Fibroblast of lung (primary cell): Measurements from ENCODE around the gene ISM2. TPM values are rescaled to one million over a fixed set of nuclear protein-coding genes. Genes with fewer than 3 reads are reported as not detected.

Experiments used
- DNase-seq, 2 donors: peaks; one replicate each; pipeline versions ENCODE4 v3.0.0 to v3.0.0-alpha.2; 2010; ENCODE audit warnings: low read depth in 2 of 2
- H2AFZ ChIP-seq: 2 replicates; pipeline ENCODE4 v1.5.1; 2012; ENCODE audit warnings: low read length, control low read depth, inconsistent platforms
- H3K27ac ChIP-seq: 2 replicates; pipeline ENCODE4 v1.5.1; 2011; ENCODE audit warnings: low read length, control low read depth; ENCODE audit not compliant: insufficient read depth
- H3K27me3 ChIP-seq: 2 replicates; pipeline ENCODE4 v1.5.1; 2011; ENCODE audit warnings: mild to moderate bottlenecking, low read length; ENCODE audit not compliant: control insufficient read depth, insufficient read depth
- H3K36me3 ChIP-seq: 2 replicates; pipeline ENCODE4 v1.5.1; 2011; ENCODE audit warnings: low read length; ENCODE audit not compliant: control insufficient read depth, insufficient read depth
- H3K4me1 ChIP-seq: 2 replicates; pipeline ENCODE4 v1.5.1; 2011; ENCODE audit warnings: low read length; ENCODE audit not compliant: control insufficient read depth, insufficient read depth; ENCODE audit errors: extremely low read depth
- H3K4me2 ChIP-seq: 2 replicates; pipeline ENCODE4 v1.5.1; 2011; ENCODE audit warnings: low read length, control low read depth; ENCODE audit not compliant: insufficient read depth; ENCODE audit errors: extremely low read depth
- H3K4me3 ChIP-seq, 4 experiments: fragments of 200-600 bp in 1 of 4; sonication (generic) in 1 of 4; replicated peaks in 1 of 4; 2 replicates each; pipeline ENCODE4 v1.5.1; 2011 to 2016; ENCODE audit warnings: low read length in 4 of 4, low read depth in 3 of 4, mild to moderate bottlenecking in 3 of 4, control low read depth in 2 of 4, inconsistent platforms in 1 of 4, mixed read lengths in 1 of 4; ENCODE audit not compliant: insufficient read depth in 1 of 4; ENCODE audit errors: control extremely low read depth in 1 of 4
- H3K79me2 ChIP-seq: 2 replicates; pipeline ENCODE4 v1.5.1; 2012; ENCODE audit warnings: mild to moderate bottlenecking, low read length, inconsistent platforms; ENCODE audit not compliant: control insufficient read depth, insufficient read depth
- H3K9ac ChIP-seq: 2 replicates; pipeline ENCODE4 v1.5.1; 2011; ENCODE audit warnings: mild to moderate bottlenecking, low read length, control low read depth; ENCODE audit not compliant: insufficient read depth
- H3K9me3 ChIP-seq: 2 replicates; pipeline ENCODE4 v1.5.1; 2012; ENCODE audit warnings: low read depth, low read length; ENCODE audit not compliant: control insufficient read depth, insufficient read depth
- H4K20me1 ChIP-seq: 2 replicates; pipeline ENCODE4 v1.5.1; 2011; ENCODE audit warnings: low read length; ENCODE audit not compliant: control insufficient read depth, insufficient read depth; ENCODE audit errors: extremely low read depth
- CTCF ChIP-seq, 2 donors: IDR thresholded peaks in 1 of 2; conservative IDR thresholded peaks in 1 of 2; 1 replicate in 1 of 2; 2 replicates in 1 of 2; pipeline ENCODE4 v1.5.1; 2011 to 2012; ENCODE audit warnings: low read length in 2 of 2, control low read depth in 1 of 2, inconsistent platforms in 1 of 2, low read depth in 1 of 2, mild to moderate bottlenecking in 1 of 2
- EZH2 ChIP-seq: IDR thresholded peaks from 2 replicates; pipeline ENCODE4 v1.5.1; 2012; ENCODE audit warnings: low read length, control low read depth, mild to moderate bottlenecking; ENCODE audit errors: missing control alignments
- polyA plus RNA-seq, 2 donors: library from polyadenylated mRNA; depleted of rRNA in 1 of 2; stranded (reverse) in 1 of 2; unstranded in 1 of 2; fragments of >200 nt; gene quantifications; 2 replicates each; pipeline ENCODE4 v1.2.1, GENCODE V29; 2011 to 2012; ENCODE audit warnings: missing spikeins in 1 of 2
- total RNA-seq: library from RNA; depleted of rRNA; stranded (reverse); fragments of >200 nt; gene quantifications from 2 replicates; pipeline ENCODE4 v1.2.1, GENCODE V29; 2014

Gene ISM2
- total and polyA plus RNA-seq, 2 donors (not counting 1 experiment from before 2014, with no cell fraction given): not detected

- Histone ChIP-seq H3K27ac (no peak overlapping the region), H4K20me1 (no peaks in the 10 kb centered on the region), H3K4me2 (no peak overlapping the region), H3K4me3 (no peak overlapping the region), H3K9ac (no peak overlapping the region), H3K4me1 (peaks cover 3% of the 10 kb centered on the region), H3K27me3 (no peaks in the 10 kb centered on the region), H3K9me3 (no peaks in the 10 kb centered on the region), H3K36me3 (no peaks in the 10 kb centered on the region), H3K79me2 (no peaks in the 10 kb centered on the region), H2AFZ (no peak overlapping the region)
- no peak for DNase-seq
- TF ChIP-seq EZH2 (no peak), CTCF (conservative IDR thresholded peaks at IDR 0.05 in 1 of 2, IDR thresholded peaks at IDR 0.05 in 1 of 2; ENCODE audit: low read depth in 1 of 2, low read length in 2 of 2) (no peak)
These were observed 10.1 kb downstream of the ISM2 start for GRCh38 chr14:77488558-77488957.

GRCh38 chr14:77485901-77486678 is 12.5 kb downstream of the ISM2 start:
- H3K79me2 ChIP-seq: no peaks in the 10 kb centered on the region
- TF ChIP-seq CTCF (conservative IDR thresholded peaks at IDR 0.05 in 1 of 2, IDR thresholded peaks at IDR 0.05 in 1 of 2; ENCODE audit: low read depth in 1 of 2, low read length in 2 of 2): no peak
- no peak for TF ChIP-seq EZH2

GRCh38 chr14:77485256-77485655 is 13.4 kb downstream of the ISM2 start:
- no peak overlapping the region for H2AFZ ChIP-seq
- H3K27ac ChIP-seq: no peak overlapping the region
- H3K36me3 ChIP-seq: no peaks in the 10 kb centered on the region
- H3K4me2 ChIP-seq: no peak overlapping the region
- H3K4me3 ChIP-seq: no peak overlapping the region
- H3K79me2 ChIP-seq: no peaks in the 10 kb centered on the region
- no peak overlapping the region for H3K9ac ChIP-seq
- no peaks in the 10 kb centered on the region for H4K20me1 ChIP-seq
- H3K27me3 ChIP-seq: no peaks in the 10 kb centered on the region
- peak in 1 of 2 donors; percentile 5 for DNase-seq
- no peaks in the 10 kb centered on the region for H3K9me3 ChIP-seq
- TF ChIP-seq CTCF (conservative IDR thresholded peaks at IDR 0.05 in 1 of 2, IDR thresholded peaks at IDR 0.05 in 1 of 2; ENCODE audit: low read depth in 1 of 2, low read length in 2 of 2) (no peak), EZH2 (no peak)
- H3K4me1 ChIP-seq: peaks cover 3% of the 10 kb centered on the region

More at GRCh38 chr14:77485901-77486678, 12.5 kb downstream of the ISM2 start:
- no peak overlapping the region for H2AFZ ChIP-seq
- H3K27ac ChIP-seq: no peak overlapping the region
- H3K4me2 ChIP-seq: no peak overlapping the region
- no peaks in the 10 kb centered on the region for H3K27me3 ChIP-seq
- no peaks in the 10 kb centered on the region for H4K20me1 ChIP-seq
- DNase-seq: peak in 1 of 2 donors; percentile 93
- H3K9ac ChIP-seq: no peak overlapping the region
- peaks cover 3% of the 10 kb centered on the region for H3K4me1 ChIP-seq
- H3K36me3 ChIP-seq: no peaks in the 10 kb centered on the region
- H3K4me3 ChIP-seq: no peak overlapping the region
- no peaks in the 10 kb centered on the region for H3K9me3 ChIP-seq
